Measurements from ENCODE around the gene USP49. TPM values are rescaled to one million over a fixed set of nuclear protein-coding genes. Genes with fewer than 3 reads are reported as not detected.
"Not testable (repeated sequence)": the region's sequence is repeated elsewhere in the genome, so short reads cannot be mapped to it uniquely, and the experiment has no call there.

The USP49 gene
- total and polyA plus RNA-seq, 2 experiments from 2014 or later = 0.97 to 1.2 TPM

DNA sequence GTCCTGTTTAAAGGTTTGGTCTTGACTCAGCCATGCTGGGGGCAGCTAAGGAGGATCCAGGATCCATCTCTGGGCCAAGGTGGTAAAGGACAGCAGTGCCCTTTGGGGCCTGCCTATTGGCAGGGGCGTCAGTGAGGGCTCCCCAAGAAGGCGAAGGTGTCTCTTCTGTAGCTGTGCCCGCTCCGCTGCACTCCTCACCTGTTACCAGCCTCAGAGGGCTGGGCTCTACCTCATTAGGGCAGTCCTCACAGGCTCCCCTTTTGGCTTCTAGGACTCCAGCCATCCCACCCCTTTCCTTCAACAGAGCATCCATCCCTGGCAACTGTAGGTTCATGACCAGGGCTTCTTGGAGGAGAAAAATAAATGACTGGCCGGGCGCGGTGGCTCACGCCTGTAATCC lies 125.8 kb downstream of the USP49 start:
- no peaks in the 10 kb centered on the region for H3K9me3 ChIP-seq (ENCODE audit: low read depth)
- in situ Hi-C loops (cut with MboI) = no loop called here
- H3K36me3 ChIP-seq (ENCODE audit: low read depth) = peaks cover 7% of the 10 kb centered on the region; the same call in 1 of the 2 replicates
- H3K4me2 ChIP-seq (ENCODE audit: unreplicated experiment) = no peak overlapping the region
- H3F3A ChIP-seq (ENCODE audit: insufficient read depth) = 0 out of 2 replicates have a peak, but pooled peaks cover 6% of the 10 kb centered on the region
- peaks cover 17% of the 10 kb centered on the region for H3K4me1 ChIP-seq (ENCODE audit: insufficient read depth)
- no peak overlapping the region for H3K9ac ChIP-seq
- no peaks in the 10 kb centered on the region for H3K79me2 ChIP-seq (ENCODE audit: insufficient read depth)
- no peaks in the 10 kb centered on the region for H3K27me3 ChIP-seq (replicated peaks; ENCODE audit: insufficient read depth)
- 93 to 94% methylated on average over 7 to 8 of the region's 8 CpGs for WGBS, 2 experiments (ENCODE audit: low coverage in 1 of 2, low lambda C conversion rate in 2 of 2, missing lambda C conversion rate in 2 of 2)
- no peak for DNase-seq
- H3K4me3 ChIP-seq = no peak overlapping the region
- no peak for TF ChIP-seq EZH2 (IDR thresholded peaks at IDR 0.05; ENCODE audit: insufficient read depth, poor library complexity, severe bottlenecking)
- no peak for TF ChIP-seq EZH2phosphoT487 (IDR thresholded peaks at IDR 0.05; ENCODE audit: insufficient read depth, low read depth)
- H3K27ac ChIP-seq = no peak overlapping the region
- H4K20me1 ChIP-seq (ENCODE audit: insufficient read depth) = no peaks in the 10 kb centered on the region
- no peak overlapping the region for H2AFZ ChIP-seq
- no peaks in the 10 kb centered on the region for H3K9me2 ChIP-seq (ENCODE audit: insufficient read depth)

- Histone ChIP-seq H3K4me3 (no peak overlapping the region), H3K79me2 (ENCODE audit: insufficient read depth) (no peaks in the 10 kb centered on the region), H3K27ac (no peak overlapping the region), H3K4me2 (ENCODE audit: unreplicated experiment) (no peak overlapping the region), H3K4me1 (ENCODE audit: insufficient read depth) (peaks cover 17% of the 10 kb centered on the region), H3K9me3 (ENCODE audit: low read depth) (no peaks in the 10 kb centered on the region), H3F3A (ENCODE audit: insufficient read depth) (0 out of 2 replicates have a peak, but pooled peaks cover 6% of the 10 kb centered on the region), H4K20me1 (ENCODE audit: insufficient read depth) (no peaks in the 10 kb centered on the region), H3K27me3 (replicated peaks; ENCODE audit: insufficient read depth) (no peaks in the 10 kb centered on the region), H3K9ac (no peak overlapping the region), H3K36me3 (ENCODE audit: low read depth) (peaks cover 5% of the 10 kb centered on the region; the same call in 1 of the 2 replicates), H2AFZ (no peak overlapping the region), H3K9me2 (ENCODE audit: insufficient read depth) (no peaks in the 10 kb centered on the region)
- no peak for TF ChIP-seq EZH2 (IDR thresholded peaks at IDR 0.05; ENCODE audit: insufficient read depth, poor library complexity, severe bottlenecking)
- 83 to 87% methylated on average over 10 of the region's 10 CpGs for WGBS, 2 experiments (ENCODE audit: low coverage in 1 of 2, low lambda C conversion rate in 2 of 2, missing lambda C conversion rate in 2 of 2)
- no peak for DNase-seq
- in situ Hi-C loops (cut with MboI) = no loop called here
These were observed 126.4 kb downstream of the USP49 start for GRCh38 chr6:41768545-41769308.

GRCh38 chr6:41767112-41767833 lies 127.9 kb downstream of the USP49 start:
- Histone ChIP-seq H3K4me1 (ENCODE audit: insufficient read depth) (peaks cover 17% of the 10 kb centered on the region), H3K36me3 (ENCODE audit: low read depth) (peaks cover 5% of the 10 kb centered on the region; the same call in 1 of the 2 replicates), H3K27me3 (replicated peaks; ENCODE audit: insufficient read depth) (no peaks in the 10 kb centered on the region), H3K4me2 (ENCODE audit: unreplicated experiment) (no peak overlapping the region), H2AFZ (peak overlapping the region; percentile 13; the same call in 1 of the 2 replicates), H3K27ac (peak overlapping the region; percentile 22; the same call in 1 of the 2 replicates), H3K9me3 (ENCODE audit: low read depth) (no peaks in the 10 kb centered on the region), H4K20me1 (ENCODE audit: insufficient read depth) (no peaks in the 10 kb centered on the region), H3K9ac (peak overlapping the region; percentile 48), H3K4me3 (no peak overlapping the region), H3F3A (ENCODE audit: insufficient read depth) (0 out of 2 replicates have a peak, but pooled peaks cover 6% of the 10 kb centered on the region), H3K79me2 (ENCODE audit: insufficient read depth) (no peaks in the 10 kb centered on the region), H3K9me2 (ENCODE audit: insufficient read depth) (no peaks in the 10 kb centered on the region)
- TF ChIP-seq EZH2phosphoT487 (IDR thresholded peaks at IDR 0.05; ENCODE audit: insufficient read depth, low read depth) (no peak), EZH2 (IDR thresholded peaks at IDR 0.05; ENCODE audit: insufficient read depth, poor library complexity, severe bottlenecking) (no peak)
- WGBS, 2 experiments (ENCODE audit: low coverage in 1 of 2, low lambda C conversion rate in 2 of 2, missing lambda C conversion rate in 2 of 2) = 19 to 26% methylated on average over 12 of the region's 12 CpGs
- in situ Hi-C loops (cut with MboI) = no loop called here
- peak; percentile 91 for DNase-seq

- not testable (repeated sequence) for H3K27ac ChIP-seq
- peak; percentile 71 for DNase-seq
- 79 to 91% methylated on average over 4 of the region's 4 CpGs for WGBS, 2 experiments (ENCODE audit: low coverage in 1 of 2, low lambda C conversion rate in 2 of 2, missing lambda C conversion rate in 2 of 2)
These were observed 129.0 kb downstream of the USP49 start for GRCh38 chr6:41766043-41766664.

More at GRCh38 chr6:41766043-41766664, 129.0 kb downstream of the USP49 start:
- H3F3A ChIP-seq (ENCODE audit: insufficient read depth); H3K27me3 ChIP-seq (replicated peaks; ENCODE audit: insufficient read depth); H3K9ac ChIP-seq; H3K36me3 ChIP-seq (ENCODE audit: low read depth); H3K4me3 ChIP-seq; H3K9me3 ChIP-seq (ENCODE audit: low read depth); H3K4me2 ChIP-seq (ENCODE audit: unreplicated experiment); H3K9me2 ChIP-seq (ENCODE audit: insufficient read depth); in situ Hi-C loops (cut with MboI); H2AFZ ChIP-seq; H4K20me1 ChIP-seq (ENCODE audit: insufficient read depth); H3K79me2 ChIP-seq (ENCODE audit: insufficient read depth): not testable (repeated sequence)
- H3K4me1 ChIP-seq (ENCODE audit: insufficient read depth) = peaks cover 17% of the 10 kb centered on the region

All from GM23248 (cell line).